GM19455 (cell line): ENCODE results near the gene FBXO36.
"Not testable (repeated sequence)": the region's sequence is repeated elsewhere in the genome, so short reads cannot be mapped to it uniquely, and the experiment has no call there.

Source experiments
- ATAC-seq: cut with Tn5 transposase; IDR thresholded peaks from one replicate; pipeline ENCODE4 v1.9.1; 2021; ENCODE audit not compliant: unreplicated experiment

FBXO36 gene

GRCh38 chr2:229910147-229910831 lies 12.0 kb upstream of the FBXO36 start:
- peak; percentile 9 for ATAC-seq

GRCh38 chr2:229910832-229911412 lies 11.4 kb upstream of the FBXO36 start:
- ATAC-seq: peak; percentile 72

- no peak for ATAC-seq
Observed at GRCh38 chr2:229914171-229914570, 8.1 kb upstream of the FBXO36 start.

- no peak for ATAC-seq
Observed at GRCh38 chr2:229917793-229918192, 4.5 kb upstream of the FBXO36 start.

- ATAC-seq: no peak
Observed at GRCh38 chr2:229920011-229920641, 2.2 kb upstream of the FBXO36 start.

- ATAC-seq: peak; percentile 18
Observed at GRCh38 chr2:229921101-229921891, 1.0 kb upstream of the FBXO36 start.

GRCh38 chr2:229921892-229922448 lies 333 bp upstream of the FBXO36 start, which contains the start of gene TRIP12:
TSS of gene TRIP12 (minus strand) at chr2:229922009. CDS start at chr2:229880079, 41,930 bp downstream.
- ATAC-seq: peak; percentile 74

GRCh38 chr2:229924541-229924940 lies 2.2 kb downstream of the FBXO36 start:
- ATAC-seq: not testable (repeated sequence)

GRCh38 chr2:229925201-229925600 lies 2.9 kb downstream of the FBXO36 start:
- no peak for ATAC-seq

- ATAC-seq: no peak
Observed at GRCh38 chr2:229927817-229928321, 5.6 kb downstream of the FBXO36 start.

GRCh38 chr2:229930656-229931055 lies 8.4 kb downstream of the FBXO36 start:
- ATAC-seq: no peak

GRCh38 chr2:229931241-229931640 lies 8.9 kb downstream of the FBXO36 start:
- ATAC-seq: no peak

GRCh38 chr2:229937537-229937936 lies 15.2 kb downstream of the FBXO36 start:
- no peak for ATAC-seq

GRCh38 chr2:229942671-229943070 lies 20.4 kb downstream of the FBXO36 start:
- ATAC-seq: no peak

- ATAC-seq: no peak
Observed at GRCh38 chr2:229943171-229943570, 20.9 kb downstream of the FBXO36 start.

GRCh38 chr2:229943770-229944449 lies 21.6 kb downstream of the FBXO36 start:
- no peak for ATAC-seq

GRCh38 chr2:229945975-229946374 lies 23.7 kb downstream of the FBXO36 start:
- ATAC-seq: no peak

- ATAC-seq: no peak
Observed at GRCh38 chr2:229947544-229947943, 25.2 kb downstream of the FBXO36 start.

GRCh38 chr2:229952256-229952835 lies 30.0 kb downstream of the FBXO36 start:
- ATAC-seq: no peak

- ATAC-seq: no peak
Observed at GRCh38 chr2:229955663-229956062, 33.4 kb downstream of the FBXO36 start.
